Panc1 (cell line): ENCODE results near the gene LASP1. TPM values are rescaled to one million over a fixed set of nuclear protein-coding genes. Genes with fewer than 3 reads are reported as not detected.

Experiments
- ATAC-seq: fragments of 200-7000 bp; cut with Tn5 transposase; 2 replicates; pipeline ENCODE4 v1.9.1; 2020; ENCODE audit warnings: mild to moderate bottlenecking, moderate library complexity
- BruUV-seq: library from RNA; stranded (reverse); fragments of 400-500 nt; replicated peaks from 2 replicates; lab custom pipeline; 2021; lab: Mats Ljungman, UMichigan
- CTCF ChIA-PET: fragments of 300-600 bp; sonication (Branson Sonifier 250); formaldehyde crosslinking; loops from one replicate; lab custom pipeline; 2022; ENCODE audit warnings: antibody characterized with exemption; lab: Charles Lee
- POLR2A ChIA-PET: fragments of 300-600 bp; sonication (Branson Sonifier 250); formaldehyde crosslinking; loops from one replicate; lab custom pipeline; 2022; ENCODE audit warnings: antibody characterized with exemption; lab: Charles Lee
- DNase-seq: peaks from one replicate; pipeline ENCODE4 v3.0.0-alpha.2; 2010; ENCODE audit warnings: low read depth, low spot score
- H3K27ac ChIP-seq: 2 replicates; pipeline ENCODE4 v1.5.1; 2011; ENCODE audit warnings: mild to moderate bottlenecking, low read length, inconsistent platforms
- H3K27me3 ChIP-seq: fragments of 200-500 bp; sonication (Bioruptor generic); 2 replicates; pipeline ENCODE4 v1.6.0; 2014; ENCODE audit warnings: low read length, inconsistent platforms; ENCODE audit not compliant: control insufficient read depth, insufficient read depth
- H3K36me3 ChIP-seq: fragments of 200-500 bp; sonication (Bioruptor generic); 2 replicates; pipeline ENCODE4 v1.5.1; 2014; ENCODE audit warnings: inconsistent platforms, mild to moderate bottlenecking, low read length, moderate library complexity; ENCODE audit not compliant: control insufficient read depth, insufficient read depth
- H3K4me1 ChIP-seq: 2 replicates; pipeline ENCODE4 v1.5.1; 2011; ENCODE audit warnings: inconsistent platforms, mild to moderate bottlenecking, low read length, moderate library complexity; ENCODE audit not compliant: control insufficient read depth, insufficient read depth
- H3K4me3 ChIP-seq, 2 experiments: 2 replicates each; pipeline ENCODE4 v1.5.1; 2011 to 2012; ENCODE audit warnings: low read depth in 2 of 2, low read length in 2 of 2, mild to moderate bottlenecking in 2 of 2, inconsistent platforms in 1 of 2, moderate library complexity in 1 of 2
- H3K9me3 ChIP-seq: fragments of 200-500 bp; sonication (Bioruptor generic); 2 replicates; pipeline ENCODE4 v1.5.1; 2014; ENCODE audit warnings: low read depth, mild to moderate bottlenecking, inconsistent platforms, low read length, moderate library complexity; ENCODE audit not compliant: control insufficient read depth, insufficient read depth
- POLR2AphosphoS5 ChIP-seq: IDR thresholded peaks from 2 replicates; pipeline ENCODE4 v1.6.1; 2012; ENCODE audit warnings: mild to moderate bottlenecking, low read depth, low read length, moderate library complexity
- SIN3A ChIP-seq: IDR thresholded peaks from 2 replicates; pipeline ENCODE4 v1.6.1; 2012; ENCODE audit warnings: low read depth, mild to moderate bottlenecking, low read length, moderate library complexity, borderline replicate concordance; ENCODE audit not compliant: insufficient read depth
- TCF7L2 ChIP-seq: IDR thresholded peaks from 2 replicates; pipeline ENCODE4 v1.6.1; 2011; ENCODE audit warnings: mild to moderate bottlenecking, low read depth, low read length, inconsistent platforms
- in situ Hi-C: cut with HindIII; loops from 2 replicates; pipeline ENCODE4 v1.10.0; 2016; ENCODE audit warnings: low sequenced_read_pairs, low pct_unique_long_range_greater_than_20kb
- intact Hi-C: fragments of 100-400 bp; cut with micrococcal nuclease; formaldehyde crosslinking; loops from one replicate; pipeline ENCODE4 v1.10.0; 2022; ENCODE audit not compliant: unreplicated experiment
- total RNA-seq: library from RNA; stranded (reverse); gene quantifications from one replicate; pipeline ENCODE4 v1.2.1, GENCODE V29; 2021; ENCODE audit not compliant: unreplicated experiment
- TF ChIP-seq, protein P1 (sequence below): fragments of 450-650 bp; IDR thresholded peaks from 2 replicates; pipeline ENCODE4 v1.5.1; 2017; ENCODE audit warnings: mild to moderate bottlenecking
- TF ChIP-seq, protein P2 (sequence below), 2 experiments: IDR thresholded peaks; 2 replicates each; pipeline ENCODE4 v1.6.1; 2011 to 2012; ENCODE audit warnings: low read depth in 2 of 2, control low read depth in 1 of 2, low read length in 1 of 2, mild to moderate bottlenecking in 1 of 2, moderate library complexity in 1 of 2; ENCODE audit not compliant: insufficient read depth in 1 of 2

LASP1 gene
- total RNA-seq, 1 experiment from 2014 or later = 112 TPM

DNA sequence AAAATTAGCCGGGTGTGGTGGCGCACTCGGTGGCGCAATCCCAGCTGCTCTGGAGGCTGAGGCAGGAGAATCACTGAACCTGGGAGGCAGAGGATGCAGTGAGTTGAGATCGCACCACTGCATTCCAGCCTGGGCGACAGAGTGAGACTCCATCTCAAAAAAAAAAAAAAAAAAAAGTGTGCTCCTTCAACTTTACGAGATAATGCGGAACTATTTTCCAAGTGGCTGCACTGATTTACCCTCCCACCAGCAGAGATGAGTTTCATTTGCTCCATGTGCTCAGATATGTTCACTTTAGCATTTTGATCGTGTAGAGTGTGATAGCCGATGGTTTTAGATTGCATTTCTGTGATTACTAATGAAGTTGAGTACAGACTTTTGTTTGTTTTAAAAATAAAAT lies 35.5 kb downstream of the LASP1 start:
- no peak for DNase-seq

DNA sequence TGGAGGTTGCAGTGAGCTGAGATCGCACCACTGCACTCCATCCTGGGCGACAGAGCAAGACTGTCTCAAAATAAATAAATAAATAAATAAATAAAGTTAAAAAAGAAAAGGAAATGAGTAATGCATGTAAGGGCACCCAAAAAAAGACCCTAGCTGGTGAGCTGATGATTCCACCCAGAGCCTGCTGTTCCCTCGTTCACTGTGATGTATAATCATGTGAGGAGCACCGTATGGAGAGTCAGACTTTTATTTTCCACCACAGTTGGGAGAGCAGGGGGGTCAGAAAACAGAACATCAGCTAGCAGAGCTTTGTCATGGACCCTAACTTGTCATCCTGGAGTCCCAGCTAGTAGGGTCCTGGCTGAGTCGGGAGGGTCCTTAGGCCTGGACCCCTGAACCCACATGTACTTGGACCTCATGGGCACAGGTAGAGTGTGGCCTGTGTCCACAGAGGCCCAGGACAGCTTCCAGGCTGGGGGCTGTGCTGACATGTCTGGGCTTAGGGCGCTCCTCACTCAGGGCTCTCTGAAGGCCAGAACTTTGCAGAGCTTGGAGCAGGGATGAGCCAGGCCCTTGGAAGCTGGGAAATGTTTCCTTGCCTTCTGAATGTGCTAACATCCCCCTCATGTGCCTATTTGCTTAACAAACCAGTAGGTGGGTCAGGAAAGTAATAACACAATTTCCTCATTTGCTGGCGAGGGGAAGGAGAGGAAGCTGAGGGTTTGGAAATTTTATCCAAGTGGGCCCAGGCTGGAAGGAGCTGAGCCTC lies 36.8 kb downstream of the LASP1 start:
- in situ Hi-C loops = no loop called here
- intact Hi-C loops = no loop called here
- no TSS peak for BruUV-seq
- no peaks in the 10 kb centered on the region for H3K27me3 ChIP-seq
- H3K4me3 ChIP-seq = no peak overlapping the region
- H3K27ac ChIP-seq = no peak overlapping the region
- TF ChIP-seq TCF7L2 (no peak), POLR2AphosphoS5 (no peak), SIN3A (no peak)
- TF ChIP-seq, protein P1, sequence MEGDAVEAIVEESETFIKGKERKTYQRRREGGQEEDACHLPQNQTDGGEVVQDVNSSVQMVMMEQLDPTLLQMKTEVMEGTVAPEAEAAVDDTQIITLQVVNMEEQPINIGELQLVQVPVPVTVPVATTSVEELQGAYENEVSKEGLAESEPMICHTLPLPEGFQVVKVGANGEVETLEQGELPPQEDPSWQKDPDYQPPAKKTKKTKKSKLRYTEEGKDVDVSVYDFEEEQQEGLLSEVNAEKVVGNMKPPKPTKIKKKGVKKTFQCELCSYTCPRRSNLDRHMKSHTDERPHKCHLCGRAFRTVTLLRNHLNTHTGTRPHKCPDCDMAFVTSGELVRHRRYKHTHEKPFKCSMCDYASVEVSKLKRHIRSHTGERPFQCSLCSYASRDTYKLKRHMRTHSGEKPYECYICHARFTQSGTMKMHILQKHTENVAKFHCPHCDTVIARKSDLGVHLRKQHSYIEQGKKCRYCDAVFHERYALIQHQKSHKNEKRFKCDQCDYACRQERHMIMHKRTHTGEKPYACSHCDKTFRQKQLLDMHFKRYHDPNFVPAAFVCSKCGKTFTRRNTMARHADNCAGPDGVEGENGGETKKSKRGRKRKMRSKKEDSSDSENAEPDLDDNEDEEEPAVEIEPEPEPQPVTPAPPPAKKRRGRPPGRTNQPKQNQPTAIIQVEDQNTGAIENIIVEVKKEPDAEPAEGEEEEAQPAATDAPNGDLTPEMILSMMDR = no peak
- TF ChIP-seq, protein P2, sequence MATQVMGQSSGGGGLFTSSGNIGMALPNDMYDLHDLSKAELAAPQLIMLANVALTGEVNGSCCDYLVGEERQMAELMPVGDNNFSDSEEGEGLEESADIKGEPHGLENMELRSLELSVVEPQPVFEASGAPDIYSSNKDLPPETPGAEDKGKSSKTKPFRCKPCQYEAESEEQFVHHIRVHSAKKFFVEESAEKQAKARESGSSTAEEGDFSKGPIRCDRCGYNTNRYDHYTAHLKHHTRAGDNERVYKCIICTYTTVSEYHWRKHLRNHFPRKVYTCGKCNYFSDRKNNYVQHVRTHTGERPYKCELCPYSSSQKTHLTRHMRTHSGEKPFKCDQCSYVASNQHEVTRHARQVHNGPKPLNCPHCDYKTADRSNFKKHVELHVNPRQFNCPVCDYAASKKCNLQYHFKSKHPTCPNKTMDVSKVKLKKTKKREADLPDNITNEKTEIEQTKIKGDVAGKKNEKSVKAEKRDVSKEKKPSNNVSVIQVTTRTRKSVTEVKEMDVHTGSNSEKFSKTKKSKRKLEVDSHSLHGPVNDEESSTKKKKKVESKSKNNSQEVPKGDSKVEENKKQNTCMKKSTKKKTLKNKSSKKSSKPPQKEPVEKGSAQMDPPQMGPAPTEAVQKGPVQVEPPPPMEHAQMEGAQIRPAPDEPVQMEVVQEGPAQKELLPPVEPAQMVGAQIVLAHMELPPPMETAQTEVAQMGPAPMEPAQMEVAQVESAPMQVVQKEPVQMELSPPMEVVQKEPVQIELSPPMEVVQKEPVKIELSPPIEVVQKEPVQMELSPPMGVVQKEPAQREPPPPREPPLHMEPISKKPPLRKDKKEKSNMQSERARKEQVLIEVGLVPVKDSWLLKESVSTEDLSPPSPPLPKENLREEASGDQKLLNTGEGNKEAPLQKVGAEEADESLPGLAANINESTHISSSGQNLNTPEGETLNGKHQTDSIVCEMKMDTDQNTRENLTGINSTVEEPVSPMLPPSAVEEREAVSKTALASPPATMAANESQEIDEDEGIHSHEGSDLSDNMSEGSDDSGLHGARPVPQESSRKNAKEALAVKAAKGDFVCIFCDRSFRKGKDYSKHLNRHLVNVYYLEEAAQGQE (IDR thresholded peaks at IDR 0.05; ENCODE audit: insufficient read depth in 1 of 2, low read depth in 2 of 2, low read length in 1 of 2) = no peak
- DNase-seq (no peak), ATAC-seq (0 out of 2 replicates have a peak, but pooled peaks have one; percentile 58)
- POLR2A ChIA-PET = no interaction called here
- no peaks in the 10 kb centered on the region for H3K4me1 ChIP-seq
- H3K36me3 ChIP-seq = no peaks in the 10 kb centered on the region; the same call in 1 of the 2 replicates
- no peaks in the 10 kb centered on the region for H3K9me3 ChIP-seq
- CTCF ChIA-PET = no interaction called here

More for the DNA sequence above, 35.5 kb downstream of the LASP1 start:
- Histone ChIP-seq H3K36me3 (no peaks in the 10 kb centered on the region; the same call in 1 of the 2 replicates), H3K9me3 (no peaks in the 10 kb centered on the region), H3K27me3 (no peaks in the 10 kb centered on the region), H3K4me3 (no peak overlapping the region), H3K27ac (no peak overlapping the region), H3K4me1 (peaks cover 11% of the 10 kb centered on the region)
- in situ Hi-C loops (no loop called here), intact Hi-C loops (no loop called here)
- CTCF ChIA-PET = no interaction called here
- ATAC-seq = no peak
- POLR2A ChIA-PET = no interaction called here
- TF ChIP-seq, protein P2 (IDR thresholded peaks at IDR 0.05; ENCODE audit: insufficient read depth in 1 of 2, low read depth in 2 of 2, low read length in 1 of 2) = no peak
- TF ChIP-seq POLR2AphosphoS5 (no peak), TCF7L2 (no peak), SIN3A (no peak)
- TF ChIP-seq, protein P1 = no peak
- BruUV-seq = no TSS peak
